GM23338 (cell line): ENCODE results near the gene USP48. TPM values are rescaled to one million over a fixed set of nuclear protein-coding genes. Genes with fewer than 3 reads are reported as not detected.

Experiments
- ATAC-seq: fragments of 200-7000 bp; cut with Tn5 transposase; 3 replicates; pipeline ENCODE4 v1.9.1; 2020
- DNase-seq: peaks from one replicate; pipeline ENCODE4 v3.0.0-alpha.2; 2015; ENCODE audit warnings: low spot score
- H2AFZ ChIP-seq: fragments of 200-600 bp; sonication (generic); 2 replicates; pipeline ENCODE4 v1.8.0; 2016; ENCODE audit warnings: antibody characterized with exemption, mild to moderate bottlenecking, moderate library complexity
- H3F3A ChIP-seq: fragments of 200-600 bp; sonication (generic); replicated peaks from 2 replicates; pipeline ENCODE4 v1.8.0; 2017; ENCODE audit warnings: antibody characterized with exemption, mixed run types, low read depth
- H3K27ac ChIP-seq: fragments of 200-600 bp; sonication (generic); 2 replicates; pipeline ENCODE4 v1.6.1; 2016; ENCODE audit warnings: low read depth
- H3K27me3 ChIP-seq: fragments of 200-600 bp; sonication (generic); 2 replicates; pipeline ENCODE4 v1.8.0; 2016; ENCODE audit warnings: mild to moderate bottlenecking, mixed run types, moderate library complexity; ENCODE audit not compliant: insufficient read depth
- H3K36me3 ChIP-seq: fragments of 200-600 bp; sonication (generic); 2 replicates; pipeline ENCODE4 v1.8.0; 2016; ENCODE audit warnings: mild to moderate bottlenecking; ENCODE audit not compliant: insufficient read depth
- H3K4me1 ChIP-seq: fragments of 200-600 bp; sonication (generic); 2 replicates; pipeline ENCODE4 v1.8.0; 2016; ENCODE audit warnings: mild to moderate bottlenecking, moderate library complexity; ENCODE audit not compliant: insufficient read depth
- H3K4me2 ChIP-seq: fragments of 200-600 bp; sonication (generic); 2 replicates; pipeline ENCODE4 v1.7.1; 2017; ENCODE audit warnings: mixed run types
- H3K4me3 ChIP-seq: fragments of 200-600 bp; sonication (generic); 2 replicates; pipeline ENCODE4 v1.6.1; 2016; ENCODE audit warnings: mixed run types
- H3K79me2 ChIP-seq: fragments of 200-600 bp; sonication (generic); replicated peaks from 2 replicates; pipeline ENCODE4 v1.8.0; 2017; ENCODE audit warnings: mild to moderate bottlenecking; ENCODE audit not compliant: insufficient read depth
- H3K9me2 ChIP-seq: fragments of 200-600 bp; sonication (generic); 2 replicates; pipeline ENCODE4 v1.8.0; 2017; ENCODE audit not compliant: insufficient read depth
- H4K20me1 ChIP-seq: fragments of 200-600 bp; sonication (generic); replicated peaks from 2 replicates; pipeline ENCODE4 v1.8.0; 2017; ENCODE audit warnings: mild to moderate bottlenecking; ENCODE audit not compliant: insufficient read depth
- H3K27ac Mint-ChIP-seq: 2 replicates; pipeline ENCODE4 v1.8.0; 2020; ENCODE audit warnings: inconsistent platforms, mild to moderate bottlenecking, moderate library complexity, mixed read lengths
- H3K27me3 Mint-ChIP-seq: 3 replicates; pipeline ENCODE4 v1.8.0; 2022; ENCODE audit warnings: low read depth, mild to moderate bottlenecking, moderate library complexity, mixed read lengths, inconsistent platforms; ENCODE audit not compliant: insufficient read depth, poor library complexity
- H3K36me3 Mint-ChIP-seq: 3 replicates; pipeline ENCODE4 v1.8.0; 2021; ENCODE audit warnings: low read depth, mild to moderate bottlenecking, inconsistent platforms, moderate library complexity, mixed read lengths
- H3K4me1 Mint-ChIP-seq: 3 replicates; pipeline ENCODE4 v1.8.0; 2020; ENCODE audit warnings: mild to moderate bottlenecking, inconsistent platforms, mixed read lengths
- H3K4me3 Mint-ChIP-seq: 3 replicates; pipeline ENCODE4 v1.8.0; 2021; ENCODE audit warnings: moderate library complexity, mild to moderate bottlenecking, inconsistent platforms, mixed read lengths
- H3K9me3 Mint-ChIP-seq: 3 replicates; pipeline ENCODE4 v1.8.0; 2020; ENCODE audit warnings: moderate library complexity, mild to moderate bottlenecking, inconsistent platforms, mixed read lengths
- ETS1 ChIP-seq: IDR thresholded peaks from 2 replicates; pipeline ENCODE4 v1.6.1; 2016; ENCODE audit warnings: antibody characterized with exemption
- STAT1 ChIP-seq: IDR thresholded peaks from one replicate; pipeline ENCODE4 v1.6.1; 2016; ENCODE audit warnings: antibody characterized with exemption; ENCODE audit not compliant: unreplicated experiment
- ZNF114 ChIP-seq: fragments of 250-450 bp; sonication (Bioruptor Pico); IDR thresholded peaks from 2 replicates; pipeline ENCODE4 v1.5.0; 2020; ENCODE audit warnings: mild to moderate bottlenecking, moderate library complexity
- polyA plus RNA-seq: library from polyadenylated mRNA; unstranded; fragments of >200 nt; fragmentation: Nextera tagmentation; extraction: Ambion mirVana; gene quantifications from 2 replicates; pipeline ENCODE4 v1.2.1, GENCODE V29; 2016
- total RNA-seq: library from RNA; depleted of rRNA; stranded (reverse); fragments of >200 nt; shearing (Covaris generic); gene quantifications from 2 replicates; pipeline ENCODE4 v1.2.3, GENCODE V29; 2014; rRNA removed

Gene USP48
- total and polyA plus RNA-seq, 2 experiments from 2014 or later: 85.9 to 151 TPM

DNA sequence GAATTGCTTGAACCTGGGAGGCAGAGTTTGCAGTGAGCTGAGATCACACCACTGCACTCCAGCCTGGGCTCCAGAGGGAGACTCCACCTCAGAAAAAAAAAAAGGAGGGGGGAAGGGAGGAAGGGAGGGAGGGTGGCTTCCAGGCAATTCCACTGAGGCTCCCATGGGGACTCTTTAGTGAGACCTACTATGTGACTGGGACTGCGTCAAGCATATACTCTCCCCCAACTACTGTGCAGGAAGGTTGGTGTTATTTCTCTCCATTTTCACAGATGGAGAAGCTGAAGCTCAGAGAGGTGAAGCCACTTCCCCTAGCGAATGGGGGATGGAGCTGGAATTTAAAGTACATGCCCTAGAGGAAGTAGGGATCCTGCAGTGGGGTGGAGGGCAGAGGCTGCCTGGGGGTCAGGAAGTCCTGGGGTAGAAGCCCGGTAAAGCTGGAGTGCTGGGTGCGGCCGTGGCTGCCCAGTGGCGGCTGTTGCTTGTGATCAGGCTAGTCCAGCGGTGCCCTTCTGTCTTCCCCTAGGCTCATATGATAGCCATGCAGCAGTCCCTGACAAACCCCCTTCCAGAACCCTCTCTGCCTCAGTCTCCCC lies 154.1 kb downstream of the USP48 start:
- H3K9me2 ChIP-seq: no peaks in the 10 kb centered on the region
- no peak overlapping the region for H2AFZ ChIP-seq
- no peaks in the 10 kb centered on the region for H3K36me3 ChIP-seq
- no peak overlapping the region for H3K4me3 ChIP-seq
- no peak overlapping the region for H3K27ac Mint-ChIP-seq
- no peaks in the 10 kb centered on the region; the same call in 2 of the 3 replicates for H3K9me3 Mint-ChIP-seq
- H4K20me1 ChIP-seq: no peaks in the 10 kb centered on the region
- ATAC-seq: no peak
- no peaks in the 10 kb centered on the region for H3K79me2 ChIP-seq
- H3K27me3 ChIP-seq: no peaks in the 10 kb centered on the region
- no peak overlapping the region for H3K4me3 Mint-ChIP-seq
- TF ChIP-seq STAT1 (no peak), ZNF114 (no peak), ETS1 (0 out of 2 replicates have a peak, but pooled peaks have one; percentile 18)
- H3F3A ChIP-seq: peaks cover 3% of the 10 kb centered on the region; the same call in 1 of the 2 replicates
- no peak overlapping the region for H3K27ac ChIP-seq
- H3K4me1 ChIP-seq: peaks cover 35% of the 10 kb centered on the region
- H3K27me3 Mint-ChIP-seq: peaks cover 10% of the 10 kb centered on the region
- H3K4me2 ChIP-seq: no peak overlapping the region
- DNase-seq: no peak
- no peaks in the 10 kb centered on the region for H3K36me3 Mint-ChIP-seq
- H3K4me1 Mint-ChIP-seq: peaks cover 28% of the 10 kb centered on the region

Other genes with a start within 250 kb of the USP48 start
- gene RAP1GAP, start 113.8 kb downstream of the USP48 start, total RNA-seq: 5.9 and 6.6 TPM in 2 replicates
- gene RAP1GAP, start 113.8 kb downstream of the USP48 start, polyA plus RNA-seq: 4.3 and 5.0 TPM in 2 replicates
- gene LDLRAD2, start 29.1 kb upstream of the USP48 start, total RNA-seq: 0.31 and 1.6 TPM in 2 replicates
- 5.8 and 11.3 TPM in 2 replicates for gene LDLRAD2, start 29.1 kb upstream of the USP48 start, polyA plus RNA-seq
- 47.8 and 70.8 TPM in 2 replicates for gene HSPG2, start 154.2 kb upstream of the USP48 start, total RNA-seq
- 13.3 and 14.9 TPM in 2 replicates for gene HSPG2, start 154.2 kb upstream of the USP48 start, polyA plus RNA-seq
- not detected in 2 replicates for gene CELA3B, start 193.9 kb upstream of the USP48 start, total RNA-seq
- gene CELA3B, start 193.9 kb upstream of the USP48 start, polyA plus RNA-seq: not detected in 2 replicates
- gene CELA3A, start 218.5 kb upstream of the USP48 start, total RNA-seq: not detected in 2 replicates
- gene CELA3A, start 218.5 kb upstream of the USP48 start, polyA plus RNA-seq: not detected in 2 replicates